H1 (cell line): Measurements from ENCODE around the gene DYNC1H1. TPM values are rescaled to one million over a fixed set of nuclear protein-coding genes. Genes with fewer than 3 reads are reported as not detected.

Source experiments
- CTCF ChIA-PET: fragments of 300-600 bp; sonication (Branson Sonifier 250); formaldehyde crosslinking; loops from one replicate; lab custom pipeline; 2021; ENCODE audit not compliant: partially characterized antibody; lab: Charles Lee
- POLR2A ChIA-PET: fragments of 300-600 bp; sonication (Branson Sonifier 250); formaldehyde crosslinking; loops from one replicate; lab custom pipeline; 2021; ENCODE audit warnings: inconsistent platforms; ENCODE audit not compliant: partially characterized antibody; lab: Charles Lee
- DNase-seq, 2 experiments: peaks; one replicate each; pipeline versions ENCODE4 v3.0.0 to v3.0.0-alpha.2; 2010 to 2022; ENCODE audit warnings: low spot score in 2 of 2, low read depth in 1 of 2, mixed read lengths in 1 of 2
- FAIRE-seq: peaks from 2 replicates; lab custom pipeline; 2011; peaks lifted over from hg19 to GRCh38; lab: Jason Lieb, UNC
- H2AFZ ChIP-seq: 2 replicates; pipeline ENCODE4 v1.8.1; 2012; ENCODE audit warnings: low read length, inconsistent platforms
- H2AK5ac ChIP-seq: 2 replicates; pipeline ENCODE4 v1.6.1; 2013; ENCODE audit warnings: low read depth, low read length
- H2BK120ac ChIP-seq: replicated peaks from 2 replicates; pipeline ENCODE3; 2013; ENCODE audit warnings: low read depth, low read length, inconsistent platforms
- H2BK12ac ChIP-seq: 2 replicates; pipeline ENCODE4 v1.6.1; 2013; ENCODE audit warnings: low read depth, low read length
- H2BK15ac ChIP-seq: 2 replicates; pipeline ENCODE4 v1.6.1; 2013; ENCODE audit warnings: low read length
- H2BK20ac ChIP-seq: 2 replicates; pipeline ENCODE4 v1.6.1; 2013; ENCODE audit warnings: low read length
- H2BK5ac ChIP-seq: 2 replicates; pipeline ENCODE4 v1.6.1; 2013; ENCODE audit warnings: low read depth, low read length
- H3K14ac ChIP-seq: 2 replicates; pipeline ENCODE4 v1.6.1; 2013; ENCODE audit warnings: inconsistent platforms; ENCODE audit not compliant: insufficient read length
- H3K18ac ChIP-seq: 2 replicates; pipeline ENCODE4 v1.6.1; 2013; ENCODE audit warnings: low read length; ENCODE audit errors: extremely low read depth
- H3K23ac ChIP-seq: 2 replicates; pipeline ENCODE4 v1.6.1; 2013; ENCODE audit warnings: inconsistent platforms; ENCODE audit not compliant: insufficient read length
- H3K23me2 ChIP-seq: 2 replicates; pipeline ENCODE4 v1.6.1; 2013; ENCODE audit warnings: low read depth, low read length
- H3K27ac ChIP-seq: 2 replicates; pipeline ENCODE4 v1.6.1; 2011; ENCODE audit warnings: low read depth, low read length, inconsistent platforms
- H3K27me3 ChIP-seq, 4 experiments: replicated peaks in 1 of 4; 1 replicate in 1 of 4; 2 replicates in 3 of 4; pipeline versions ENCODE4 v1.6.1 to v1.8.1; 2011 to 2013; ENCODE audit warnings: low read length in 3 of 4, mild to moderate bottlenecking in 3 of 4, inconsistent platforms in 2 of 4, mixed read lengths in 2 of 4, moderate library complexity in 1 of 4; ENCODE audit not compliant: control insufficient read depth in 3 of 4, insufficient read depth in 3 of 4; ENCODE audit errors: extremely low read depth in 1 of 4
- H3K36me3 ChIP-seq, 4 experiments: 2 replicates each; pipeline versions ENCODE4 v1.6.1 to v1.8.1; 2011 to 2013; ENCODE audit warnings: mild to moderate bottlenecking in 4 of 4, low read length in 3 of 4, moderate library complexity in 2 of 4, control low read depth in 1 of 4, inconsistent platforms in 1 of 4; ENCODE audit not compliant: insufficient read depth in 4 of 4, control insufficient read depth in 2 of 4
- H3K4ac ChIP-seq: replicated peaks from 2 replicates; pipeline ENCODE3; 2013; ENCODE audit warnings: low read length, low read depth, mixed read lengths, inconsistent platforms; ENCODE audit not compliant: insufficient read length
- H3K4me1 ChIP-seq, 4 experiments: replicated peaks in 1 of 4; 1 replicate in 1 of 4; 2 replicates in 3 of 4; pipeline versions ENCODE4 v1.6.1 to v1.8.1; 2011 to 2013; ENCODE audit warnings: low read length in 3 of 4, inconsistent platforms in 2 of 4, mixed read lengths in 1 of 4; ENCODE audit not compliant: insufficient read depth in 4 of 4, control insufficient read depth in 3 of 4
- H3K4me2 ChIP-seq, 2 experiments: 2 replicates each; pipeline versions ENCODE4 v1.6.1 to v1.8.1; 2011 to 2013; ENCODE audit warnings: low read depth in 2 of 2, low read length in 2 of 2, control low read depth in 1 of 2, inconsistent platforms in 1 of 2, mild to moderate bottlenecking in 1 of 2; ENCODE audit not compliant: insufficient read depth in 1 of 2
- H3K4me3 ChIP-seq, 4 experiments: fragments of 200-600, 300-600 bp in 1 of 4; sonication (generic), shearing (Covaris generic), sonication (Bioruptor Twin) in 1 of 4; 2 replicates each; pipeline versions ENCODE4 v1.5.1 to v1.8.1; 2011 to 2016; ENCODE audit warnings: low read length in 4 of 4, low read depth in 3 of 4, control low read depth in 2 of 4, inconsistent platforms in 2 of 4, mild to moderate bottlenecking in 2 of 4, mixed read lengths in 1 of 4, moderate library complexity in 1 of 4; ENCODE audit not compliant: insufficient read depth in 2 of 4; ENCODE audit errors: extremely low read depth in 1 of 4
- H3K56ac ChIP-seq: replicated peaks from 2 replicates; pipeline ENCODE3; 2013; ENCODE audit warnings: low read depth, mild to moderate bottlenecking, mixed read lengths, low read length, inconsistent platforms; ENCODE audit not compliant: insufficient read length
- H3K79me1 ChIP-seq: 2 replicates; pipeline ENCODE4 v1.6.1; 2013; ENCODE audit warnings: low read depth, low read length, control low read depth
- H3K79me2 ChIP-seq, 2 experiments: 2 replicates each; pipeline versions ENCODE4 v1.6.1 to v1.8.1; 2012 to 2013; ENCODE audit warnings: low read length in 2 of 2, mild to moderate bottlenecking in 2 of 2, inconsistent platforms in 1 of 2; ENCODE audit not compliant: insufficient read depth in 2 of 2, control insufficient read depth in 1 of 2
- H3K9ac ChIP-seq, 4 experiments: replicated peaks in 1 of 4; 1 replicate in 1 of 4; 2 replicates in 3 of 4; pipeline versions ENCODE4 v1.6.1 to v1.8.1; 2011 to 2013; ENCODE audit warnings: low read depth in 3 of 4, low read length in 3 of 4, control low read depth in 2 of 4, mild to moderate bottlenecking in 2 of 4, moderate library complexity in 2 of 4, inconsistent platforms in 1 of 4; ENCODE audit errors: extremely low read depth in 1 of 4
- H3K9me3 ChIP-seq, 2 experiments: 2 replicates each; pipeline versions ENCODE4 v1.6.1 to v1.8.1; 2012 to 2013; ENCODE audit warnings: mild to moderate bottlenecking in 2 of 2, moderate library complexity in 2 of 2, control low read depth in 1 of 2, inconsistent platforms in 1 of 2, low read depth in 1 of 2, low read length in 1 of 2, mixed read lengths in 1 of 2; ENCODE audit not compliant: insufficient read depth in 2 of 2
- H4K20me1 ChIP-seq, 2 experiments: replicated peaks in 1 of 2; 2 replicates each; pipeline versions ENCODE3 to v1.8.1; 2011 to 2013; ENCODE audit warnings: inconsistent platforms in 2 of 2, low read length in 2 of 2, mild to moderate bottlenecking in 1 of 2; ENCODE audit not compliant: insufficient read depth in 2 of 2, control insufficient read depth in 1 of 2
- H4K5ac ChIP-seq: 2 replicates; pipeline ENCODE4 v1.6.1; 2013; ENCODE audit warnings: low read length, low read depth, mixed read lengths, inconsistent platforms; ENCODE audit not compliant: insufficient read length
- H4K8ac ChIP-seq: 2 replicates; pipeline ENCODE4 v1.8.0; 2013; ENCODE audit warnings: mild to moderate bottlenecking, moderate library complexity, low read length, inconsistent platforms; ENCODE audit not compliant: insufficient read depth; ENCODE audit errors: extremely low read depth
- H4K91ac ChIP-seq: replicated peaks from 2 replicates; pipeline ENCODE3; 2013; ENCODE audit warnings: low read length, mixed read lengths, inconsistent platforms; ENCODE audit not compliant: insufficient read length
- BACH1 ChIP-seq: IDR thresholded peaks from 2 replicates; pipeline ENCODE4 v1.6.1; 2012; ENCODE audit warnings: low read length, improper control_type of control experiment
- BCL11A ChIP-seq, 2 experiments: IDR thresholded peaks; one replicate each; pipeline ENCODE4 v1.6.1; 2011; ENCODE audit warnings: low read depth in 2 of 2, low read length in 2 of 2, mild to moderate bottlenecking in 2 of 2
- BRCA1 ChIP-seq: IDR thresholded peaks from 2 replicates; pipeline ENCODE4 v1.6.1; 2012; ENCODE audit warnings: low read depth, low read length, improper control_type of control experiment
- CBX8 ChIP-seq: fragments of 300-800, 300-1000 bp; sonication (generic); IDR thresholded peaks from 2 replicates; pipeline ENCODE4 v1.7.1; 2016; ENCODE audit warnings: low read depth, low read length, borderline replicate concordance
- GTF2F1 ChIP-seq: IDR thresholded peaks from 2 replicates; pipeline ENCODE4 v1.6.1; 2012; ENCODE audit warnings: low read depth, low read length, improper control_type of control experiment, borderline replicate concordance
- HDAC2 ChIP-seq, 2 experiments: fragments of 300-600 bp in 1 of 2; sonication (generic) in 1 of 2; IDR thresholded peaks; 2 replicates each; pipeline ENCODE4 v1.6.1; 2011 to 2012; ENCODE audit warnings: low read depth in 2 of 2, low read length in 2 of 2, mild to moderate bottlenecking in 2 of 2, moderate library complexity in 2 of 2, borderline replicate concordance in 1 of 2, inconsistent platforms in 1 of 2
- HDAC6 ChIP-seq: IDR thresholded peaks from one replicate; pipeline ENCODE4 v1.7.1; 2012; ENCODE audit warnings: low read depth, mild to moderate bottlenecking, inconsistent platforms, low read length, moderate library complexity
- KDM1A ChIP-seq: fragments of 200-600, 300-600 bp; sonication (generic); IDR thresholded peaks from 2 replicates; pipeline ENCODE4 v1.7.1; 2016; ENCODE audit warnings: mild to moderate bottlenecking, low read length, borderline replicate concordance
- POLR2A ChIP-seq, 2 experiments: IDR thresholded peaks; 1 replicate in 1 of 2; 2 replicates in 1 of 2; pipeline ENCODE4 v1.6.1; 2011; ENCODE audit warnings: low read depth in 2 of 2, low read length in 2 of 2, mild to moderate bottlenecking in 2 of 2; ENCODE audit errors: control extremely low read depth in 1 of 2
- POU5F1 ChIP-seq: IDR thresholded peaks from 2 replicates; pipeline ENCODE4 v1.6.1; 2011; ENCODE audit warnings: low read depth, mild to moderate bottlenecking, low read length, moderate library complexity
- RAD21 ChIP-seq, 2 experiments: IDR thresholded peaks in 1 of 2; conservative IDR thresholded peaks in 1 of 2; 2 replicates each; pipeline ENCODE4 v1.6.1; 2011; ENCODE audit warnings: low read depth in 2 of 2, low read length in 2 of 2, improper control_type of control experiment in 1 of 2, inconsistent platforms in 1 of 2, mild to moderate bottlenecking in 1 of 2, moderate library complexity in 1 of 2
- SAP30 ChIP-seq: fragments of 300-600 bp; sonication (generic); IDR thresholded peaks from 2 replicates; pipeline ENCODE4 v1.7.1; 2012; ENCODE audit warnings: low read length, moderate library complexity, mild to moderate bottlenecking, inconsistent platforms; ENCODE audit not compliant: insufficient read depth, insufficient replicate concordance
- SP1 ChIP-seq: IDR thresholded peaks from 2 replicates; pipeline ENCODE4 v1.6.1; 2011; ENCODE audit warnings: low read depth, low read length
- SUZ12 ChIP-seq: fragments of 200-600 bp; sonication (generic); IDR thresholded peaks from 2 replicates; pipeline ENCODE4 v1.6.1; 2012; ENCODE audit warnings: mild to moderate bottlenecking, inconsistent platforms, low read length, moderate library complexity, mixed read lengths
- TEAD4 ChIP-seq: IDR thresholded peaks from 2 replicates; pipeline ENCODE4 v1.6.1; 2012; ENCODE audit warnings: low read depth, low read length, inconsistent platforms, mixed read lengths
- WGBS, 2 experiments: shearing (Covaris generic) in 1 of 2; methylation state at CpG; one replicate each; pipeline versions ENCODE4 v1.1.6 to v1.1.7; 2013 to 2015; ENCODE audit warnings: low lambda C conversion rate in 2 of 2, mixed read lengths in 2 of 2, inconsistent platforms in 1 of 2, low coverage in 1 of 2, missing lambda C conversion rate in 1 of 2; ENCODE audit not compliant: insufficient replicate concordance in 2 of 2, insufficient coverage in 1 of 2, insufficient read length in 1 of 2; ENCODE audit errors: extremely low coverage in 1 of 2, missing lambda C conversion rate in 1 of 2; 5-methylcytosine and 5-hydroxymethylcytosine counted together
- polyA plus RNA-seq, 7 experiments: library from polyadenylated mRNA; depleted of rRNA in 3 of 7; stranded (reverse) in 5 of 7; unstranded in 2 of 7; fragments of >200 nt in 5 of 7; fragments of 200-250 nt in 2 of 7; gene quantifications; 1 replicate in 5 of 7; 2 replicates in 1 of 7; 4 replicates in 1 of 7; pipeline versions ENCODE4 v1.2.1 to v1.2.3, GENCODE V29; 2011 to 2013; ENCODE audit warnings: missing spikeins in 2 of 7, mixed read lengths in 2 of 7
- total RNA-seq: library from RNA; stranded (reverse); fragmentation: NEBNext Ultra II Directional; extraction: Animal tissue kit (Norgen Biotek cat#: 25700); gene quantifications from 2 replicates; pipeline ENCODE4 v1.2.1, GENCODE V29; 2021

Gene DYNC1H1
- total and polyA plus RNA-seq, 2 of the 8 experiments (the other 6 are each of a cell fraction or from before 2014, with no cell fraction given) = 238 to 387 TPM

GRCh38 chr14:102005336-102005735 is 41.0 kb downstream of the DYNC1H1 start:
- no peak overlapping the region for H3K27ac ChIP-seq
- H2BK20ac ChIP-seq = no peak overlapping the region
- H3K56ac ChIP-seq = no peak overlapping the region
- no peaks in the 10 kb centered on the region for H3K79me2 ChIP-seq
- no peak overlapping the region for H2BK12ac ChIP-seq
- no peaks in the 10 kb centered on the region for H3K23me2 ChIP-seq
- no peaks in the 10 kb centered on the region for H3K4me1 ChIP-seq
- no peak overlapping the region for H3K4ac ChIP-seq
- no peak overlapping the region for H3K14ac ChIP-seq
- H2AK5ac ChIP-seq = no peak overlapping the region
- peaks cover 2% of the 10 kb centered on the region in 2 experiments for H4K20me1 ChIP-seq
- no peak overlapping the region for H3K4me3 ChIP-seq
- FAIRE-seq (no peak), DNase-seq (no peak)
- H2AFZ ChIP-seq = no peak overlapping the region
- no peak overlapping the region for H2BK15ac ChIP-seq
- ChIA-PET POLR2A (no interaction called here), CTCF (interaction anchor here (0.8 to 1.9 kb wide), 3 partner anchors 9 to 234 kb away, joined by 3 to 6 read pairs (median 4); no protein-coding TSS in a partner anchor)
- H3K23ac ChIP-seq = no peak overlapping the region
- H3K9me3 ChIP-seq = no peaks in the 10 kb centered on the region
- H4K5ac ChIP-seq = no peak overlapping the region
- H2BK120ac ChIP-seq = no peak overlapping the region
- H4K8ac ChIP-seq = no peak overlapping the region
- no peaks in the 10 kb centered on the region for H3K79me1 ChIP-seq
- 98% methylated on average over 9 of the region's 9 CpGs; no CpG with 5 or more reads in 1 of the 2 experiments for WGBS, 2 experiments
- H3K9ac ChIP-seq = no peak overlapping the region
- H4K91ac ChIP-seq = no peak overlapping the region
- H3K4me2 ChIP-seq = no peak overlapping the region
- H3K18ac ChIP-seq = no peak overlapping the region
- H3K36me3 ChIP-seq = peaks cover 52 to 94% (median 81%) of the 10 kb centered on the region in 4 experiments
- H2BK5ac ChIP-seq = no peak overlapping the region
- no peaks in the 10 kb centered on the region for H3K27me3 ChIP-seq
- TF ChIP-seq SP1 (no peak), HDAC2 (IDR thresholded peaks at IDR 0.05; ENCODE audit: borderline replicate concordance in 1 of 2, low read depth in 2 of 2, low read length in 2 of 2) (no peak), BACH1 (no peak), BRCA1 (no peak), GTF2F1 (no peak), CBX8 (no peak), SUZ12 (no peak), HDAC6 (no peak), KDM1A (no peak), SAP30 (no peak), BCL11A (IDR thresholded peaks at IDR 0.05; ENCODE audit: low read depth in 2 of 2, low read length in 2 of 2) (no peak), TEAD4 (no peak), POU5F1 (no peak), POLR2A (IDR thresholded peaks at IDR 0.05; ENCODE audit: control extremely low read depth in 1 of 2, low read depth in 2 of 2, low read length in 2 of 2) (no peak), RAD21 (IDR thresholded peaks at IDR 0.05 in 1 of 2, conservative IDR thresholded peaks at IDR 0.05 in 1 of 2; ENCODE audit: low read depth in 2 of 2, low read length in 2 of 2) (no peak)
